Ishikawa (cell line): ENCODE results near the gene CFAP73.

Source experiments
- CEBPB ChIP-seq: IDR thresholded peaks from 2 replicates; pipeline ENCODE4 v1.6.1; 2012
- CREB1 ChIP-seq: IDR thresholded peaks from 2 replicates; pipeline ENCODE4 v1.6.1; 2012; ENCODE audit warnings: low read depth
- FOXM1 ChIP-seq: IDR thresholded peaks from 2 replicates; pipeline ENCODE4 v1.6.1; 2012; ENCODE audit warnings: low read depth, borderline replicate concordance
- MAX ChIP-seq: IDR thresholded peaks from 2 replicates; pipeline ENCODE4 v1.6.1; 2012
- NFIC ChIP-seq: IDR thresholded peaks from 2 replicates; pipeline ENCODE4 v1.6.1; 2012
- TAF1 ChIP-seq: IDR thresholded peaks from 2 replicates; pipeline ENCODE4 v1.6.1; 2012; ENCODE audit warnings: low read depth, mild to moderate bottlenecking
- TCF12 ChIP-seq: IDR thresholded peaks from 2 replicates; pipeline ENCODE4 v1.6.1; 2012; ENCODE audit warnings: low read depth
- TEAD4 ChIP-seq: IDR thresholded peaks from 2 replicates; pipeline ENCODE4 v1.6.1; 2012
- TF ChIP-seq, protein P1 (sequence below): IDR thresholded peaks from 2 replicates; pipeline ENCODE4 v1.6.1; 2012; ENCODE audit warnings: low read depth, mild to moderate bottlenecking

GRCh38 chr12:113186033-113186365 is 36.5 kb downstream of the CFAP73 start:
- peak; percentile 46; the same call in 1 of the 2 replicates for TF ChIP-seq MAX
- TF ChIP-seq TCF12: no peak
- TF ChIP-seq TAF1: no peak
- TF ChIP-seq CEBPB: no peak
- no peak for TF ChIP-seq FOXM1
- TF ChIP-seq CREB1: no peak
- TF ChIP-seq, protein P1, sequence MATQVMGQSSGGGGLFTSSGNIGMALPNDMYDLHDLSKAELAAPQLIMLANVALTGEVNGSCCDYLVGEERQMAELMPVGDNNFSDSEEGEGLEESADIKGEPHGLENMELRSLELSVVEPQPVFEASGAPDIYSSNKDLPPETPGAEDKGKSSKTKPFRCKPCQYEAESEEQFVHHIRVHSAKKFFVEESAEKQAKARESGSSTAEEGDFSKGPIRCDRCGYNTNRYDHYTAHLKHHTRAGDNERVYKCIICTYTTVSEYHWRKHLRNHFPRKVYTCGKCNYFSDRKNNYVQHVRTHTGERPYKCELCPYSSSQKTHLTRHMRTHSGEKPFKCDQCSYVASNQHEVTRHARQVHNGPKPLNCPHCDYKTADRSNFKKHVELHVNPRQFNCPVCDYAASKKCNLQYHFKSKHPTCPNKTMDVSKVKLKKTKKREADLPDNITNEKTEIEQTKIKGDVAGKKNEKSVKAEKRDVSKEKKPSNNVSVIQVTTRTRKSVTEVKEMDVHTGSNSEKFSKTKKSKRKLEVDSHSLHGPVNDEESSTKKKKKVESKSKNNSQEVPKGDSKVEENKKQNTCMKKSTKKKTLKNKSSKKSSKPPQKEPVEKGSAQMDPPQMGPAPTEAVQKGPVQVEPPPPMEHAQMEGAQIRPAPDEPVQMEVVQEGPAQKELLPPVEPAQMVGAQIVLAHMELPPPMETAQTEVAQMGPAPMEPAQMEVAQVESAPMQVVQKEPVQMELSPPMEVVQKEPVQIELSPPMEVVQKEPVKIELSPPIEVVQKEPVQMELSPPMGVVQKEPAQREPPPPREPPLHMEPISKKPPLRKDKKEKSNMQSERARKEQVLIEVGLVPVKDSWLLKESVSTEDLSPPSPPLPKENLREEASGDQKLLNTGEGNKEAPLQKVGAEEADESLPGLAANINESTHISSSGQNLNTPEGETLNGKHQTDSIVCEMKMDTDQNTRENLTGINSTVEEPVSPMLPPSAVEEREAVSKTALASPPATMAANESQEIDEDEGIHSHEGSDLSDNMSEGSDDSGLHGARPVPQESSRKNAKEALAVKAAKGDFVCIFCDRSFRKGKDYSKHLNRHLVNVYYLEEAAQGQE: no peak
- TF ChIP-seq NFIC: no peak
- no peak for TF ChIP-seq TEAD4
